IPS DF 6.9 (cell line): ENCODE data around the gene KIF6.

Experiments
- DNase-seq: peaks from one replicate; pipeline ENCODE4 v3.0.0-alpha.2; 2013; ENCODE audit warnings: low read depth, low spot score
- H3K27ac ChIP-seq: one replicate; pipeline ENCODE4 v1.5.1; 2013; ENCODE audit warnings: low read length, control low read depth
- H3K27me3 ChIP-seq: 2 replicates; pipeline ENCODE4 v1.6.1; 2013; ENCODE audit warnings: mild to moderate bottlenecking, low read length; ENCODE audit not compliant: control insufficient read depth, insufficient read depth
- H3K36me3 ChIP-seq: 2 replicates; pipeline ENCODE4 v1.6.1; 2013; ENCODE audit warnings: low read length; ENCODE audit not compliant: control insufficient read depth, insufficient read depth
- H3K4me1 ChIP-seq: 2 replicates; pipeline ENCODE4 v1.6.1; 2013; ENCODE audit warnings: low read length; ENCODE audit not compliant: control insufficient read depth, insufficient read depth
- H3K4me3 ChIP-seq: 2 replicates; pipeline ENCODE4 v1.5.1; 2013; ENCODE audit warnings: mild to moderate bottlenecking, low read length
- H3K9me3 ChIP-seq: 2 replicates; pipeline ENCODE4 v1.6.1; 2013; ENCODE audit warnings: low read length, inconsistent platforms; ENCODE audit not compliant: control insufficient read depth, insufficient read depth
- WGBS: extraction: QIAGEN DNeasy Blood & Tissue Kit; methylation state at CpG from one replicate; pipeline ENCODE4 v1.1.7; 2013; ENCODE audit warnings: mixed read lengths, missing lambda C conversion rate; ENCODE audit not compliant: insufficient read length, insufficient coverage; 5-methylcytosine and 5-hydroxymethylcytosine counted together

KIF6 gene

DNA sequence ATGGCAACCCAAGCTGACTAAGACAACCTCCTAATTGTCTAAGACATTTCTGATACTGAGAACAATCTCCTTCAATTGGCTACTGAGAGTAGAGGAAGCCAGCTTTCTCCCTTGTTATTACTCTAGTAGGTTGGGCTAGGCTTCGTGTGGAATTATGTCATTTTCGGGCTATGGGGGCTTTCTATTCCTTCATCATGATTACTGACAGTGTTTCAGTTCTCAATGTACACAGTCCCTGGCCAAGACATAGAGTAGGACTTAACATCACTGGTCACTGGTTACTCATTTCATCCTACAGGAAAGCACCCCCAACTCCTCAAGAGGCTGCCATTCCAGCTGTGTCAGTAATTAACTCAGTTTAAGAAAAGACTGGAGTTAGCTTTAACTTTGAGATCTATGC lies 100.0 kb downstream of the KIF6 start:
- no peaks in the 10 kb centered on the region for H3K9me3 ChIP-seq
- no peak overlapping the region for H3K4me3 ChIP-seq
- WGBS, result no CpG with 5 or more reads among the region's 2 CpGs
- no peaks in the 10 kb centered on the region for H3K4me1 ChIP-seq
- H3K27ac ChIP-seq, result no peak overlapping the region
- H3K36me3 ChIP-seq, result no peaks in the 10 kb centered on the region
- DNase-seq, result no peak
- H3K27me3 ChIP-seq, result no peaks in the 10 kb centered on the region

- H3K9me3 ChIP-seq, result no peaks in the 10 kb centered on the region
- DNase-seq, result no peak
- H3K4me1 ChIP-seq, result no peaks in the 10 kb centered on the region
- no peaks in the 10 kb centered on the region for H3K27me3 ChIP-seq
- no peaks in the 10 kb centered on the region for H3K36me3 ChIP-seq
- no peak overlapping the region for H3K27ac ChIP-seq
- no CpG with 5 or more reads among the region's 4 CpGs for WGBS
- H3K4me3 ChIP-seq, result no peak overlapping the region
Measured at GRCh38 chr6:39623750-39624149, 101.5 kb downstream of the KIF6 start.

GRCh38 chr6:39617520-39617919 lies 107.7 kb downstream of the KIF6 start:
- no CpG with 5 or more reads among the region's 3 CpGs for WGBS
- no peaks in the 10 kb centered on the region for H3K36me3 ChIP-seq
- H3K4me3 ChIP-seq, result no peak overlapping the region
- no peaks in the 10 kb centered on the region for H3K27me3 ChIP-seq
- no peak overlapping the region for H3K27ac ChIP-seq
- no peaks in the 10 kb centered on the region for H3K9me3 ChIP-seq
- H3K4me1 ChIP-seq, result no peaks in the 10 kb centered on the region
- DNase-seq, result no peak

- H3K27me3 ChIP-seq, result no peaks in the 10 kb centered on the region
- no peak overlapping the region for H3K27ac ChIP-seq
- H3K36me3 ChIP-seq, result no peaks in the 10 kb centered on the region
- DNase-seq, result no peak
- H3K9me3 ChIP-seq, result no peaks in the 10 kb centered on the region
- H3K4me3 ChIP-seq, result no peak overlapping the region
- H3K4me1 ChIP-seq, result no peaks in the 10 kb centered on the region
Measured at GRCh38 chr6:39617026-39617425, 108.2 kb downstream of the KIF6 start.

GRCh38 chr6:39615622-39616021 lies 109.6 kb downstream of the KIF6 start:
- DNase-seq, result no peak
- no peak overlapping the region for H3K27ac ChIP-seq
- no peak overlapping the region for H3K4me3 ChIP-seq
- no peaks in the 10 kb centered on the region for H3K27me3 ChIP-seq
- H3K9me3 ChIP-seq, result no peaks in the 10 kb centered on the region
- no peaks in the 10 kb centered on the region for H3K36me3 ChIP-seq
- H3K4me1 ChIP-seq, result no peaks in the 10 kb centered on the region
- no CpG with 5 or more reads among the region's 1 CpG for WGBS

DNA sequence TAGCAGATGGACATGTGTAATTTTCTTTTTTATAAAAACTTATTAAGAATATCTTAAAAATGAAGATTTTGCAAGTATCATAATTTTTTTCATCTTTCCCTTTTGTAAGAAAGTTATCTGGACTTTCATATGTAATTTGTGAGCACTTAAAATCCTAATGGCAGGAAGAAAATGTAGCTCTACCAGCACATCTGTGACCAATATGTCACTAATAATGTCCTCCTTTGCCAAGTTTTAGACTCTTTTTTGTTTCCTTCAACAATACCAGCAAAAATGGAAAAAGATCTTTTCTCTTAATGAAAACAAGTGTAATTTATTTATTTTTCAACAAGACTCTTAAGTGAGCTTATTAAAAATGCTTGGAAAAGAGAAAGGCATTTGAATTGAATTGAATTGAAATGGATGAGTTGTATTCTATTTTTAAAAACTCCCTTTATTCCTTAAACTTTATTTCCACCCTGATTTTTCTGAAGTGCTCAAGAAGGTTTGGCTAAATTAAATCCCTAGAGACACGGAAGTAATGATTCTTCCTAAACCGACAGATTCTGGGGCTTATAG lies 110.7 kb downstream of the KIF6 start:
- no peaks in the 10 kb centered on the region for H3K36me3 ChIP-seq
- no peak overlapping the region for H3K4me3 ChIP-seq
- no peak for DNase-seq
- H3K9me3 ChIP-seq, result no peaks in the 10 kb centered on the region
- 100% methylated on average over 1 of the region's 2 CpGs for WGBS
- H3K27me3 ChIP-seq, result no peaks in the 10 kb centered on the region
- H3K4me1 ChIP-seq, result no peaks in the 10 kb centered on the region
- H3K27ac ChIP-seq, result no peak overlapping the region

DNA sequence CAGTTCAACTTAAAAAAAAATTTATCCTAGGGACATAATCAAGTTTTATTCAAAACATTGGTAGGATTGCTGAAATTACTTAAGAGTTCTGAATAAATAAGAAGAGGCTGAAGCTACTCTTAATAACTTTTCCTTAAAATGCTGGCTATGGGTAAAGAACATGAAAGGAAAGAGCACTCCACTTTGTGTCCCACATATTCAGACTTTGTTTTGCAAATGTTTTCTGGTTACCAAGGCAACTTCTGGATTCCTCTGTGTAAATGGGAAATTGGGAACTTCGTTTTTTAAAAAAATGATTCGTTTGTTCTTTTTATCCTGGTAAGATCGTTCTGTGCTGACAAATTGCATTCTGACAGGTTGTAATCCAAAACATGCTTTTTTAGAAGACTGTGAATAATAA lies 115.0 kb downstream of the KIF6 start:
- Histone ChIP-seq H3K27me3 (no peaks in the 10 kb centered on the region), H3K4me3 (no peak overlapping the region), H3K4me1 (no peaks in the 10 kb centered on the region), H3K9me3 (no peaks in the 10 kb centered on the region), H3K27ac (no peak overlapping the region), H3K36me3 (no peaks in the 10 kb centered on the region)
- DNase-seq, result no peak
- WGBS, result no CpG with 5 or more reads among the region's 3 CpGs

- Histone ChIP-seq H3K27ac (no peak overlapping the region), H3K9me3 (no peaks in the 10 kb centered on the region), H3K4me1 (no peaks in the 10 kb centered on the region), H3K4me3 (no peak overlapping the region), H3K36me3 (no peaks in the 10 kb centered on the region), H3K27me3 (no peaks in the 10 kb centered on the region)
- no CpG with 5 or more reads among the region's 7 CpGs for WGBS
- no peak for DNase-seq
Measured at GRCh38 chr6:39608652-39609345, 116.4 kb downstream of the KIF6 start.

DNA sequence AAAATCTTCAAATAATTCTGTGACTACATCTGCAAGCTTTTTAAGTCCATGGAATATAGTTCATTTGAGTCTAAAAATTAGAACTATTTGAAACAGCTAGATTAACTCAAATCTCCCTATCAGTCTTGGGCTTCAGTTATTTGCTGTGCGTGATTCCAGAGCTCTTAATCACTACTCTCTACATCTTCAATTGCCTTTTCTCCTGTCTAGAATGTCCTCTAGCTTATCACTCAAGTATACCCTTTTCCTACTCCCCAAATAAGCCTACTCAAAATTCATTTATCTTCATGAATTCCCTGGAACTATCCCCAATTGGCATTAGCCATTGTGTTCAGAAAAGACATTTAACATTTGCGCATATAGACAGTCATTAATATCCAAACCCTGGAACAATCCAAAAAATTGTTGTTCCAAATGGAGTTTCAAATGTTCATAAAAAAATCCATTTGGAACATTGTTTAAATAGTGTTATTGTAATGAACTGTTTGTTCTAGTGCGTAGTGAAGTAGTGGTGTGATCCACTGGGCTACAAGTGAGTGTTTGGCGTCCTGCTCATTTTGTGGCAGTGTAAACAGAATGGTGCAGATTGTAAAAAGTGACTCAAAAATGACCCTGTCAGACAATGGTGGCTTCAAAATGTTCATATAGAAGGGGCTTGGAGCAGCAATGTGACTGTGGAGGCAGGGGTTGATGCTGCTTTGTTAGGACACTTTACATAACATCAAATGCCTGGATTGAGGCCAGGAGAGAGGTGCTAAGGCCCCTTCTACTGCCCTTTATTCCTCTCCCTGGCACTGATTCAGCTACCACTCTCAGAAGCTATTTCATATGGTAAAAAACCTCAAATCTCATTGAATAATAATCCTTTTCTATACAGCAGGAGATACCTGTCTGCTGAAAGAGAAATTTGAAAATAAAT lies 122.3 kb downstream of the KIF6 start:
- no peak for DNase-seq
- no peaks in the 10 kb centered on the region for H3K27me3 ChIP-seq
- no peak overlapping the region for H3K4me3 ChIP-seq
- no peaks in the 10 kb centered on the region for H3K9me3 ChIP-seq
- H3K27ac ChIP-seq, result no peak overlapping the region
- H3K36me3 ChIP-seq, result no peaks in the 10 kb centered on the region
- WGBS, result no CpG with 5 or more reads among the region's 4 CpGs
- H3K4me1 ChIP-seq, result 0 out of 2 replicates have a peak, but pooled peaks cover 1% of the 10 kb centered on the region

- H3K4me3 ChIP-seq, result no peak overlapping the region
- H3K36me3 ChIP-seq, result no peaks in the 10 kb centered on the region
- H3K4me1 ChIP-seq, result 0 out of 2 replicates have a peak, but pooled peaks cover 1% of the 10 kb centered on the region
- no peak overlapping the region for H3K27ac ChIP-seq
- DNase-seq, result no peak
- whole genome bisulfite sequencing, result no CpG with 5 or more reads among the region's 2 CpGs
- H3K9me3 ChIP-seq, result no peaks in the 10 kb centered on the region
- H3K27me3 ChIP-seq, result no peaks in the 10 kb centered on the region
Measured at GRCh38 chr6:39599973-39600372, 125.2 kb downstream of the KIF6 start.
